Glutamatergic neuron (in vitro differentiated cells): ENCODE data around the gene SLC17A2. TPM values are rescaled to one million over a fixed set of nuclear protein-coding genes. Genes with fewer than 3 reads are reported as not detected.

Experiments
- DNase-seq: peaks from one replicate; pipeline ENCODE4 v3.0.0; 2022
- H3K27ac Mint-ChIP-seq: one replicate; pipeline ENCODE4 v1.8.0; 2020; ENCODE audit warnings: mild to moderate bottlenecking, mixed read lengths, inconsistent platforms; ENCODE audit not compliant: unreplicated experiment
- H3K27me3 Mint-ChIP-seq: one replicate; pipeline ENCODE4 v1.8.0; 2020; ENCODE audit warnings: mild to moderate bottlenecking, moderate library complexity, mixed read lengths, inconsistent platforms; ENCODE audit not compliant: unreplicated experiment
- H3K36me3 Mint-ChIP-seq: one replicate; pipeline ENCODE4 v1.8.0; 2020; ENCODE audit warnings: mild to moderate bottlenecking, mixed read lengths, inconsistent platforms; ENCODE audit not compliant: unreplicated experiment
- H3K4me1 Mint-ChIP-seq: one replicate; pipeline ENCODE4 v1.8.0; 2020; ENCODE audit warnings: mild to moderate bottlenecking, low read depth, mixed read lengths, inconsistent platforms; ENCODE audit not compliant: unreplicated experiment
- H3K4me3 Mint-ChIP-seq: one replicate; pipeline ENCODE4 v1.8.0; 2020; ENCODE audit warnings: mild to moderate bottlenecking, mixed read lengths, inconsistent platforms; ENCODE audit not compliant: unreplicated experiment
- H3K9me3 Mint-ChIP-seq: one replicate; pipeline ENCODE4 v1.8.0; 2020; ENCODE audit warnings: mild to moderate bottlenecking, moderate library complexity, mixed read lengths, inconsistent platforms; ENCODE audit not compliant: unreplicated experiment
- total RNA-seq: library from RNA; stranded (reverse); fragmentation: NEBNext Ultra II Directional; extraction: Animal tissue kit (Norgen Biotek cat#: 25700); gene quantifications from one replicate; pipeline ENCODE4 v1.2.1, GENCODE V29; 2021; ENCODE audit not compliant: unreplicated experiment
- TF ChIP-seq, protein P1 (sequence below): fragments of 200-600 bp; sonication (generic); IDR thresholded peaks from one replicate; pipeline ENCODE4 v1.5.0; 2021; ENCODE audit not compliant: partially characterized antibody, unreplicated experiment

The SLC17A2 gene
- total RNA-seq, 1 donor from 2014 or later, result not detected

DNA sequence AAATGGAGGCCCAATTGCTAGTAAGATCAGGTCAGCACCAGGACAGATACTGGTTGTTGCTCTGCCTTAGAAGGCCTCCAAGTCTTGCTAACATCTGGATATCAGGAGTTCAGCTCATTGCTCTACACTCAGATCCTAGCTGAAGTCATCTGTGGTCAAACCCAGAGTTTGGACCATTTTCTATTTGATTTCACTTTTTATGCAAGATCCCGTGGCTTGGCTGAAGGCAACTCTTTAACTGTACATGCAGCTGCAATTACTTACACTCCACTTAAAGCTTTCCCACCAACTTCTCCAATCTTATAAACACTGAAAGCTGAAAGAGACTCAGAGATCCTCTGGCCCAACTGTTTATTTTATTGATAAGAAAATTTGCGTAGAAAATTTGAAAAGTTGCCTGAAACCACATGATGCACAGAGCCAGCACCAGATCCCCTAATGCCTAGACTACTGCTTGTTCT is 2.7 kb downstream of the SLC17A2 start:
- DNase-seq, result no peak
- Mint-ChIP-seq H3K27ac (no peak overlapping the region), H3K36me3 (no peaks in the 10 kb centered on the region), H3K4me3 (no peak overlapping the region), H3K9me3 (no peaks in the 10 kb centered on the region), H3K4me1 (peaks cover 2% of the 10 kb centered on the region), H3K27me3 (no peaks in the 10 kb centered on the region)
- TF ChIP-seq, protein P1, sequence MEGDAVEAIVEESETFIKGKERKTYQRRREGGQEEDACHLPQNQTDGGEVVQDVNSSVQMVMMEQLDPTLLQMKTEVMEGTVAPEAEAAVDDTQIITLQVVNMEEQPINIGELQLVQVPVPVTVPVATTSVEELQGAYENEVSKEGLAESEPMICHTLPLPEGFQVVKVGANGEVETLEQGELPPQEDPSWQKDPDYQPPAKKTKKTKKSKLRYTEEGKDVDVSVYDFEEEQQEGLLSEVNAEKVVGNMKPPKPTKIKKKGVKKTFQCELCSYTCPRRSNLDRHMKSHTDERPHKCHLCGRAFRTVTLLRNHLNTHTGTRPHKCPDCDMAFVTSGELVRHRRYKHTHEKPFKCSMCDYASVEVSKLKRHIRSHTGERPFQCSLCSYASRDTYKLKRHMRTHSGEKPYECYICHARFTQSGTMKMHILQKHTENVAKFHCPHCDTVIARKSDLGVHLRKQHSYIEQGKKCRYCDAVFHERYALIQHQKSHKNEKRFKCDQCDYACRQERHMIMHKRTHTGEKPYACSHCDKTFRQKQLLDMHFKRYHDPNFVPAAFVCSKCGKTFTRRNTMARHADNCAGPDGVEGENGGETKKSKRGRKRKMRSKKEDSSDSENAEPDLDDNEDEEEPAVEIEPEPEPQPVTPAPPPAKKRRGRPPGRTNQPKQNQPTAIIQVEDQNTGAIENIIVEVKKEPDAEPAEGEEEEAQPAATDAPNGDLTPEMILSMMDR, result no peak

DNA sequence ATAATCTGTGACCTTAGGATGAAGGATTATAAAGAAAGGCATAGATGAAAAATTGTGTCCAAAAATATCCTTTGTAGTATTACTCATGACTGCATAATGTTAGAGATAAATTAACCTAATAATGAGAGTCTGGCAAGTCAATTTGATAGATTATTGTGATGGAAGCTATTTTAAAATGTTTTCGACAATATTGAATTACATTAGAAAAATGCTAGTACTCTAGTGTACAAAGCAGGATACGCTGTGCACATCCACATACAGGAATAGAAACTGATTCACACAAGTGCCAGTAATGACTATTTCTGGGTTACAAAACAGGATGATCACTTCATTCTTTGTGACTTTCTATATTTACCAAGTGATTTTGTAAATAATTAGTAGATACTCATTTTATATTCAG is 3.3 kb downstream of the SLC17A2 start:
- Mint-ChIP-seq H3K4me3 (no peak overlapping the region), H3K4me1 (peaks cover 2% of the 10 kb centered on the region), H3K9me3 (no peaks in the 10 kb centered on the region), H3K27ac (no peak overlapping the region), H3K36me3 (no peaks in the 10 kb centered on the region), H3K27me3 (no peaks in the 10 kb centered on the region)
- DNase-seq, result no peak
- TF ChIP-seq, protein P1, result no peak

DNA sequence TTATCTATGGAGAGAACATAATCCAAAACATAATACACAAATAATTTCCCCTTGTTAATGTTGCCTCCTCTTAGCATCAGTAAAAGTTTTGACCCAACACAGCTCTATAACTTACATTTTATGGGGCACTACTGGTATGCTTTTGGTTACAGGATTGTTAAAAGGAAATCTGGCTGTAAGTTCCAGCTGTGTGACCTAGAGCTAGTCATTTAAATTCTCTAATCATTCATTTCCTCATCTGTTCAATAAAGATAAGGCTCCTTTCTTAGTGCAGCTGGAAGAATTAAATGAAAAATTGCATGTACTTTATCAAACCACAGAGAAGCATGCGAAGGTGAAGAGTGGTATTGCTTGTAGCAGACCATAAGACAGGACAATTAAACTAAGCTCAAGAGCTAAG is 4.6 kb downstream of the SLC17A2 start:
- Mint-ChIP-seq H3K27me3 (no peaks in the 10 kb centered on the region), H3K27ac (no peak overlapping the region), H3K9me3 (no peaks in the 10 kb centered on the region), H3K36me3 (no peaks in the 10 kb centered on the region), H3K4me1 (peaks cover 2% of the 10 kb centered on the region), H3K4me3 (no peak overlapping the region)
- TF ChIP-seq, protein P1, result no peak
- DNase-seq, result no peak

DNA sequence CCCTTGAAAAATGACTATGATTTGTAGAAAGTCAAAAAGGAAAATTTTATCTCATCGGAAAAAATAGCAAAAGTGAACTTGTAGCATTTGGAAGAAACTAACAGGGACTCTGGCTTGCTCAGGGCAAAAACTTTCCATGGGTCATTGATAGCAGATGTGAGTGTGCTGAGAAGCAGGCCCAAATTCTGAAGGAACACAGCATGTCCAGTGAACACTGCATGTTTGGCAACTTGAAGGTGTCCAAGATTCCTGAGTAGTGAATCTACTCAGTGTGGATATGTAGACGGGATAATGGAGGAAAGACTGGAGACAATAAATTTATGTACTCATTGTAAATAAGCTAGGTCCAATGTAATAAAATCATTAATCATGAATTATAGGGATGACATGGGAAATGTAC is 8.2 kb downstream of the SLC17A2 start:
- DNase-seq, result no peak
- H3K27me3 Mint-ChIP-seq, result no peaks in the 10 kb centered on the region
- H3K27ac Mint-ChIP-seq, result no peak overlapping the region
- no peaks in the 10 kb centered on the region for H3K9me3 Mint-ChIP-seq
- TF ChIP-seq, protein P1, result no peak
- H3K4me1 Mint-ChIP-seq, result peaks cover 2% of the 10 kb centered on the region
- H3K36me3 Mint-ChIP-seq, result no peaks in the 10 kb centered on the region
- H3K4me3 Mint-ChIP-seq, result no peak overlapping the region

DNA sequence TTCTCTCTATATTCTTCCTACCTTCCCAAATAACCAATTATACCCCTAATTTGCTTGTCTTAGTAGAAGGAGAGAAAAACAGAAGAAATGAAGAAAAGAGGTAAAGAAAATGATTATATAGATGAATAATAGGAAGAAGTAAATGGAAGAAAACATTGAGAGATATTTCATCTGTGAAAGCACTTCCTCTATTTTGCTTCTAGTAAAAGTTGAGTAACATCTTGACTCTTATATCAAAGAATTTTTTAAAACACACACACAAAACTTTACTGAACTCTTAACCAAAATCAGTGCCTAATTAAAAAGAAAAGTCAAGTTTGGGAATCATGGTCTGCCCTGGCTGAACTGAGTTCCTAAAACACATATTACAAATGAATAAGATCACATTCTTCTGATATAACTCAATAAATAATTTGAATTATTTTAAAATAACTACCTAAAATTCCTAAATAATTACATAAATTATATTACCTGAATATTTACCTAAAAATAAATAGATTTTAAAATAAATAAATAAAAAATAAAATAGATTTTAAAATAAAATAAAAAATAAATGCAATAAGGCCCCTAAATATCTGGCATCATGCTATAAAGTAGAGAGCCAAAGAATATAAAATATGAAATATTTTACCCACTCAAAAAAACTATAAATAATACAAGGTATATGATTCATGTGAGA is 8.8 kb downstream of the SLC17A2 start:
- Mint-ChIP-seq H3K27ac (no peak overlapping the region), H3K36me3 (no peaks in the 10 kb centered on the region), H3K4me1 (peaks cover 2% of the 10 kb centered on the region), H3K4me3 (no peak overlapping the region), H3K27me3 (no peaks in the 10 kb centered on the region), H3K9me3 (no peaks in the 10 kb centered on the region)
- TF ChIP-seq, protein P1, result no peak
- no peak for DNase-seq
